ENCODE data around the gene MIP. TPM values are rescaled to one million over a fixed set of nuclear protein-coding genes. Genes with fewer than 3 reads are reported as not detected.
"Not testable (repeated sequence)": the region's sequence is repeated elsewhere in the genome, so short reads cannot be mapped to it uniquely, and the experiment has no call there.

Gene MIP
- polyA plus RNA-seq, 4 donors = 0.22 to 0.37 TPM; not detected in 2

- no peak for DNase-seq (ENCODE audit: low read depth in 4 of 4, low spot score in 3 of 4)
Measured at GRCh38 chr12:56413392-56413791, 41.1 kb downstream of the MIP start.

- no peak for DNase-seq (ENCODE audit: low read depth in 4 of 4, low spot score in 3 of 4)
Measured at GRCh38 chr12:56411781-56412639, 42.4 kb downstream of the MIP start.

GRCh38 chr12:56410768-56411167, 43.7 kb downstream of the MIP start:
- DNase-seq (ENCODE audit: low read depth in 4 of 4, low spot score in 3 of 4) = no peak

GRCh38 chr12:56408799-56409417, 45.5 kb downstream of the MIP start:
- no peak for DNase-seq (ENCODE audit: low read depth in 4 of 4, low spot score in 3 of 4)

- not testable (repeated sequence) for DNase-seq (ENCODE audit: low read depth in 4 of 4, low spot score in 3 of 4)
Measured at GRCh38 chr12:56404227-56404626, 50.2 kb downstream of the MIP start.

GRCh38 chr12:56401612-56402011, 52.8 kb downstream of the MIP start:
- DNase-seq (ENCODE audit: low read depth in 4 of 4, low spot score in 3 of 4) = not testable (repeated sequence)

GRCh38 chr12:56401125-56401524, 53.3 kb downstream of the MIP start:
- not testable (repeated sequence) for DNase-seq (ENCODE audit: low read depth in 4 of 4, low spot score in 3 of 4)

Other genes starting within 250 kb of the MIP start
- 10 to 100 TPM; 43.5 to 45.8 (median 44.0) TPM for gene RNF41, start 232.7 kb downstream of the MIP start, polyA plus RNA-seq (ENCODE audit: insufficient read length in 4 of 4)
- 10 to 100 TPM; 28.4 to 35.3 (median 31.8) TPM for gene NABP2, start 230.3 kb downstream of the MIP start, polyA plus RNA-seq (ENCODE audit: insufficient read length in 4 of 4)
- 10 to 100 TPM; 46.7 to 76.7 (median 52.3) TPM for gene SLC39A5, start 224.6 kb downstream of the MIP start, polyA plus RNA-seq (ENCODE audit: insufficient read length in 4 of 4)
- gene ANKRD52, start 196.3 kb downstream of the MIP start, polyA plus RNA-seq (ENCODE audit: insufficient read length in 4 of 4) = 10 to 100 TPM; 28.2 to 32.0 (median 30.3) TPM
- gene COQ10A, start 187.7 kb downstream of the MIP start, polyA plus RNA-seq (ENCODE audit: insufficient read length in 4 of 4) = 10 to 100 TPM; 15.2 to 17.7 (median 16.9) TPM
- gene CS, start 154.3 kb downstream of the MIP start, polyA plus RNA-seq (ENCODE audit: insufficient read length in 4 of 4) = 100 to 1,000 TPM; 185 to 206 (median 202) TPM
- gene CNPY2, start 138.7 kb downstream of the MIP start, polyA plus RNA-seq (ENCODE audit: insufficient read length in 4 of 4) = 100 to 1,000 TPM; 145 to 167 (median 153) TPM
- 100 to 1,000 TPM in 1 of 4 donors, 10 to 100 TPM in 3; 79.4 to 101 (median 82.0) TPM for gene PAN2, start 120.7 kb downstream of the MIP start, polyA plus RNA-seq (ENCODE audit: insufficient read length in 4 of 4)
- under 1 TPM; 0.49 to 1.00 (median 0.89) TPM for gene IL23A, start 115.8 kb downstream of the MIP start, polyA plus RNA-seq (ENCODE audit: insufficient read length in 4 of 4)
- gene STAT2, start 94.5 kb downstream of the MIP start, polyA plus RNA-seq (ENCODE audit: insufficient read length in 4 of 4) = 100 to 1,000 TPM in 1 of 4 donors, 10 to 100 TPM in 3; 79.2 to 107 (median 85.1) TPM
- gene APOF, start 91.8 kb downstream of the MIP start, polyA plus RNA-seq (ENCODE audit: insufficient read length in 4 of 4) = under 1 TPM in 3 of 4 donors, not detected in 1; 0.06 to 0.18 (median 0.11) TPM
- gene TIMELESS, start 5.2 kb downstream of the MIP start, polyA plus RNA-seq (ENCODE audit: insufficient read length in 4 of 4) = 10 to 100 TPM; 33.6 to 38.4 (median 36.9) TPM
- gene SPRYD4, start 13.9 kb upstream of the MIP start, polyA plus RNA-seq (ENCODE audit: insufficient read length in 4 of 4) = 1 to 10 TPM; 3.5 to 4.8 (median 4.3) TPM
- gene GLS2, start 33.5 kb upstream of the MIP start, polyA plus RNA-seq (ENCODE audit: insufficient read length in 4 of 4) = 1 to 10 TPM in 2 of 4 donors, under 1 TPM in 2; 0.78 to 1.6 (median 1.0) TPM
- 10 to 100 TPM; 36.2 to 50.5 (median 42.6) TPM for gene RBMS2, start 67.2 kb upstream of the MIP start, polyA plus RNA-seq (ENCODE audit: insufficient read length in 4 of 4)
- gene BAZ2A, start 175.7 kb upstream of the MIP start, polyA plus RNA-seq (ENCODE audit: insufficient read length in 4 of 4) = 10 to 100 TPM; 72.5 to 89.3 (median 81.7) TPM
- gene ATP5F1B, start 191.3 kb upstream of the MIP start, polyA plus RNA-seq (ENCODE audit: insufficient read length in 4 of 4) = 1,000 to 10,000 TPM; 1,014 to 1,093 (median 1,047) TPM
- 100 to 1,000 TPM; 325 to 383 (median 364) TPM for gene PTGES3, start 233.6 kb upstream of the MIP start, polyA plus RNA-seq (ENCODE audit: insufficient read length in 4 of 4)